Activated CD8-positive, alpha-beta T cell treated with anti-CD3 and anti-CD28 coated beads, Interleukin-2, amount 10 ng/mL, durations not matched to agents 7 days and 5 days (primary cell): ENCODE data around the gene CIITA. TPM values are rescaled to one million over a fixed set of nuclear protein-coding genes. Genes with fewer than 3 reads are reported as not detected.
A peak's percentile ranks its signal among the peaks of the same experiment; 100 is the strongest.

Experiments used
- ATAC-seq: fragments of 150-1000 bp; cut with Tn5 transposase; one replicate; pipeline ENCODE4 v1.10.0; 2021; ENCODE audit warnings: moderate library complexity
- CTCF ChIA-PET: fragments of 350-600 bp; sonication (Branson Sonifier 250); formaldehyde crosslinking; loops from one replicate; lab custom pipeline; 2021; ENCODE audit warnings: antibody characterized with exemption; lab: Charles Lee
- POLR2A ChIA-PET: fragments of 350-600 bp; sonication (Branson Sonifier 250); formaldehyde crosslinking; loops from one replicate; lab custom pipeline; 2021; ENCODE audit warnings: antibody characterized with exemption; lab: Charles Lee
- DNase-seq: peaks from one replicate; pipeline ENCODE4 v3.0.0-alpha.2; 2020
- H3K27ac Mint-ChIP-seq: one replicate; pipeline ENCODE4 v1.8.0; 2021; ENCODE audit warnings: mild to moderate bottlenecking, mixed read lengths
- H3K27me3 Mint-ChIP-seq: one replicate; pipeline ENCODE4 v1.8.0; 2021; ENCODE audit warnings: low read depth, mixed read lengths
- H3K36me3 Mint-ChIP-seq: one replicate; pipeline ENCODE4 v1.8.0; 2021; ENCODE audit warnings: low read depth, mixed read lengths
- H3K4me1 Mint-ChIP-seq: one replicate; pipeline ENCODE4 v1.8.0; 2021; ENCODE audit warnings: low read depth, mixed read lengths
- H3K4me3 Mint-ChIP-seq: one replicate; pipeline ENCODE4 v1.8.0; 2021; ENCODE audit warnings: mild to moderate bottlenecking, mixed read lengths
- H3K9me3 Mint-ChIP-seq: one replicate; pipeline ENCODE4 v1.8.0; 2022; ENCODE audit warnings: mixed read lengths; ENCODE audit not compliant: insufficient read depth
- total RNA-seq, 2 experiments: library from RNA; stranded (reverse); gene quantifications; one replicate each; pipeline ENCODE4 v1.2.3, GENCODE V29; 2021

Gene CIITA
- total RNA-seq, 2 experiments from 2014 or later, result 23.3 to 23.6 TPM

DNA sequence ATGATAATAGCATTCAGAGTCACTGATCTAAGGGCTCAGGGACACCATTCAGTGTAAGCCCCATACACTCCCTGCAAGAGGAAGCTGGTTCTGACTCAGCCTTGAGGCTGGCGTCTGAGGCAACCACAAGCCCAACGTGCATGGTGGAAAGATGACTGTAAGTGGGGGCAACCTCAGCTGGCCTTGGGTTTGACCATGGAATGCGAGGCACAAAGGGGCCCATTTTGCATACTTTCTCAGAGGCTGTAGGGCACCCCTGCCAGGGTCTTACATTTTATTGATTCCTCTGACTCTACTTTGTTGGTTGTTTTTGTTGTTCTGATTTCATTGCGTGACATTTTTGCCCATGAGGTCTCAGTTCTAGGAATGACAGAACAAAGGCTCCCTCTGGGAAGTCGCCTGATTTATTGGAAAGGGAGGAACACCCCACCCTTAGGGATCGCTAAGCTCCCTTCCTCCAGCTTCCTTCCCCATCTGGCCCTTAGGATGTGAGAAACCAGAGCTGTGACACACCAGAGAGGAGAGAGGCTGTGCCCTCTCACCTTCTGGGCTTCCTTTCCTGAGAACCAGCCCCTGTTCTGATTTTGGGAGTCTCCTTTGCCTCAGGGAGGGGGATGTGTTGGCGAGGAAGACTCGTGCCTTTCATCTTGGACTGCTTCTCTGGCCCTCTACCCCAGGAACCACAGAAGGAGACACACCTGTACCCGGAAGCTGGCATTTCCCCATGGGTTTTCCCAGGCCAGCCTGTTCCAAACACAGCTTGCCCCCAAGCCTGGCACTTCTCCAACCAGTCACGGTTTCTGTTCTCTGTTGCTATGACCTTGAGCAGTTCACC is 5.6 kb upstream of the CIITA start:
- ChIA-PET CTCF (interaction anchor here (0.9 to 1.0 kb wide), 2 partner anchors 10 to 357 kb away, joined by 3 read pairs; no protein-coding TSS in a partner anchor), POLR2A (interaction anchor here (0.9 to 2.0 kb wide), 4 partner anchors 10 to 127 kb away, joined by 3 to 11 read pairs (median 4); partner anchors contain the start of gene NUBP1)
- no peaks in the 10 kb centered on the region for H3K36me3 Mint-ChIP-seq
- peak; percentile 83 for DNase-seq
- no peaks in the 10 kb centered on the region for H3K9me3 Mint-ChIP-seq
- H3K4me3 Mint-ChIP-seq, result peak overlapping the region; percentile 51
- peaks cover 83% of the 10 kb centered on the region for H3K4me1 Mint-ChIP-seq
- ATAC-seq, result peak; percentile 90
- H3K27me3 Mint-ChIP-seq, result peaks cover 24% of the 10 kb centered on the region
- peak overlapping the region; percentile 85 for H3K27ac Mint-ChIP-seq

DNA sequence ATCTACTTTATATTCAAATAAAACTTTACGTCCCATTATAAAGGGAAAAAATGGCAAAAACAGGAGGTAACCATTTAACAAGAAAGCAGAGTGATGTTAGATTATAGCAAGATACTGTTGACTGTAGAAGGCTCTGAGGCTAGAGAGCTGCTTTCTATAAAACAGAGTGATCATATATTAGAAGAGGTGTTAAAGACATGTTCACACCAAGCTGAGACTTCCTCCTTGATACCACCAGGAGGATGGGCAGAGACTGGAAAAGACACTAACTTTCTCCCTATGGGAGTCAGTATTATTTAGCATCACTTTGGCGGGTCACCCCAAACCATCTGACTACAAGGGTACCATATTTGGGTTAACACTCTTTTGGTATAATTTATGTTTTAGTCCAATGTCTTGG is 687 bp upstream of the CIITA start:
- POLR2A ChIA-PET, result interaction anchor here (1.0 kb wide), 1 partner anchor 132 kb away, joined by 4 read pairs; the partner anchor contains the start of gene NUBP1
- peaks cover 17% of the 10 kb centered on the region for H3K27me3 Mint-ChIP-seq

DNA sequence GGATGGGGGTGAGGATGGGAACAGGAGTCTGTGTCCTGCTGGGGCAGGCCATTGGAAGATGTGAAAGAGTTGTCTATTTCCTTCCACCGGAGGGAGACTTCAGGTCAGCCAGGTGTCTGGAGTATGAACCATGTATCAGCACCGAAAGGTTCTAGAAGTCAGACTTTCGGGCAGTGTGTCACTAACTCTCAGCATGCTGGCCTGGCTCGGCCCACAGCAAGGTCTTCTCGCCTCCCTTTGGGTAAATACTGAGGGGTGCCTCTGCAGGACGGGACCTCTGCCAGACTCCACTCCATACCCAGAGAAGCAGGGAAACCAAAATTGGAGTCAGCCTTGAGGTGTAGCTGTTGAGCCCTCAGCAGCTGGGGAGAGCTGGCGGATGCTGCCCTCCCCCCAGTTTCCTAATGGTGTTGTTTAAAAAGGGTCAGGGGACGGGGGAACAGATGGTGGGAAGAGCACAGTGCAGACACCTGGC is 507 bp downstream of the CIITA start:
- Mint-ChIP-seq H3K36me3 (peaks cover 9% of the 10 kb centered on the region), H3K4me3 (peak overlapping the region; percentile 96), H3K9me3 (no peaks in the 10 kb centered on the region), H3K27ac (peak overlapping the region; percentile 76), H3K27me3 (peaks cover 15% of the 10 kb centered on the region), H3K4me1 (peaks cover 89% of the 10 kb centered on the region)
- ChIA-PET POLR2A (interaction anchor here (2.4 kb wide), 1 partner anchor 133 kb away, joined by 13 read pairs; the partner anchor contains the start of gene NUBP1), CTCF (interaction anchor here (1.1 to 3.8 kb wide), 6 partner anchors 9 to 140 kb away, joined by 3 to 19 read pairs (median 4); partner anchors contain the start of gene NUBP1)
- ATAC-seq (peak; percentile 16), DNase-seq (peak; percentile 37)

More for the DNA sequence above, 687 bp upstream of the CIITA start:
- ATAC-seq (no peak), DNase-seq (no peak)
- no peaks in the 10 kb centered on the region for H3K9me3 Mint-ChIP-seq
- CTCF ChIA-PET, result interaction anchor here (0.9 to 3.8 kb wide), 4 partner anchors 24 to 139 kb away, joined by 3 to 19 read pairs (median 8); partner anchors contain the start of gene NUBP1
- peak overlapping the region; percentile 76 for H3K27ac Mint-ChIP-seq
- peaks cover 7% of the 10 kb centered on the region for H3K36me3 Mint-ChIP-seq
- peaks cover 91% of the 10 kb centered on the region for H3K4me1 Mint-ChIP-seq
- peak overlapping the region; percentile 96 for H3K4me3 Mint-ChIP-seq

DNA sequence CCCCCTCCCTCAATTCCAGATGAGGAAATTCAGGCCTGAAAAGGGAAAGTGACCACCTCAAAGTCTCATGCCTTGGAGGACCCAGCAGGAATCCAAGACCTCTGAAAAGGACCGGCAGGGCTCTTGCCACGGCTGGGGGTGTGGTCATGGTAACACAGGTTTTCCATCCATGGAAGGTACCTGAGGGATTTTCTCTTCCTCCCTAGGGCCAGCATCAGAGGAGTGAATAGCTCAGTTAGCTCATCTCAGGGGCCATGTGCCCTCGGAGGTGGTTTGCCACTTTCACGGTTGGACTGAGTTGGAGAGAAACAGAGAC is 1.3 kb downstream of the CIITA start:
- Mint-ChIP-seq H3K27me3 (peaks cover 10% of the 10 kb centered on the region), H3K4me3 (peak overlapping the region; percentile 96), H3K4me1 (peaks cover 83% of the 10 kb centered on the region), H3K36me3 (peaks cover 13% of the 10 kb centered on the region), H3K9me3 (no peaks in the 10 kb centered on the region), H3K27ac (peak overlapping the region; percentile 76)
- ATAC-seq, result peak; percentile 6
- DNase-seq, result peak; percentile 38
- ChIA-PET POLR2A (interaction anchor here (1.0 to 2.4 kb wide), 3 partner anchors 8 to 134 kb away, joined by 4 to 13 read pairs (median 6); partner anchors contain the start of gene NUBP1), CTCF (interaction anchor here (0.8 to 3.8 kb wide), 9 partner anchors 10 to 141 kb away, joined by 3 to 19 read pairs (median 3); partner anchors contain the start of gene CLEC16A)

DNA sequence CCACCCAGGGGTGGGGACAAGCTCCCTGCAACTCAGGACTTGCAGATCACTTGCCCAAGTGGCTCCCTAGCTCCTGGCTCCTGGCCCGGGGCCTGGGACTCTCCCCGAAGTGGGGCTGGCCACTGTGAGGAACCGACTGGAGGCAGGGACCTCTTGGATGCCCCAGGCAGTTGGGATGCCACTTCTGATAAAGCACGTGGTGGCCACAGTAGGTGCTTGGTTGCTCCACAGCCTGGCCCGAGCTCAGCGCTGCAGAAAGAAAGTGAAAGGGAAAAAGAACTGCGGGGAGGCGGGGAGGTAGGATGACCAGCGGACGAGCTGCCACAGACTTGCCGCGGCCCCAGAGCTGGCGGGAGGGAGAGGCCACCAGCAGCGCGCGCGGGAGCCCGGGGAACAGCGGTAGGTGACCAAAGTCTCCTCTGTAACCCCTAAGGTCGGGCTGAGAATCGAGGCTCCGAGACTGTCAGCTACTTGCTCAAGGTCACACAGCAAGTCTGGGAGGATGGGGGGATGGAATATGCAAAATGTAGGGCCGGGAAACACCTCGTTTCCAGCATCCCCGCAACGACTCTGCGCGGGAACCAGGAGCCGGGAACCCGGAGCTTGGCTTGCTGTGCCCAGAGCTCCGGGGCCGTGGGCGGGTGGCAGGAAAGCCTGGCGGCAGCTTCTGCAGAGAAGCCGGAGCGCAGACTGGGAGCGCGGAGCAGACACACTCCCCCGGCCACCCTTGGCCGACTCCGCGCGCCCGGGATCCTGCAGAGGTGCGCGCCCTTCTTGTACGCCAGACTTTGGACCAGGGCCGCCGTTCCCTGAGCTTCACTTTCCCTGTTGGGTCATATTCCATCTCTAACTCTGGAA is 1.9 kb downstream of the CIITA start:
- Mint-ChIP-seq H3K27me3 (peaks cover 12% of the 10 kb centered on the region), H3K36me3 (peaks cover 18% of the 10 kb centered on the region), H3K27ac (peak overlapping the region; percentile 76), H3K9me3 (no peaks in the 10 kb centered on the region), H3K4me1 (peaks cover 82% of the 10 kb centered on the region), H3K4me3 (peak overlapping the region; percentile 96)
- ChIA-PET POLR2A (interaction anchor here (0.7 to 2.4 kb wide), 5 partner anchors 9 to 134 kb away, joined by 3 to 13 read pairs (median 4); partner anchors contain the start of gene NUBP1), CTCF (interaction anchor here (0.8 to 3.8 kb wide), 9 partner anchors 10 to 364 kb away, joined by 3 to 19 read pairs (median 3); partner anchors contain the start of gene CLEC16A)
- DNase-seq (peak; percentile 67), ATAC-seq (peak; percentile 56)

DNA sequence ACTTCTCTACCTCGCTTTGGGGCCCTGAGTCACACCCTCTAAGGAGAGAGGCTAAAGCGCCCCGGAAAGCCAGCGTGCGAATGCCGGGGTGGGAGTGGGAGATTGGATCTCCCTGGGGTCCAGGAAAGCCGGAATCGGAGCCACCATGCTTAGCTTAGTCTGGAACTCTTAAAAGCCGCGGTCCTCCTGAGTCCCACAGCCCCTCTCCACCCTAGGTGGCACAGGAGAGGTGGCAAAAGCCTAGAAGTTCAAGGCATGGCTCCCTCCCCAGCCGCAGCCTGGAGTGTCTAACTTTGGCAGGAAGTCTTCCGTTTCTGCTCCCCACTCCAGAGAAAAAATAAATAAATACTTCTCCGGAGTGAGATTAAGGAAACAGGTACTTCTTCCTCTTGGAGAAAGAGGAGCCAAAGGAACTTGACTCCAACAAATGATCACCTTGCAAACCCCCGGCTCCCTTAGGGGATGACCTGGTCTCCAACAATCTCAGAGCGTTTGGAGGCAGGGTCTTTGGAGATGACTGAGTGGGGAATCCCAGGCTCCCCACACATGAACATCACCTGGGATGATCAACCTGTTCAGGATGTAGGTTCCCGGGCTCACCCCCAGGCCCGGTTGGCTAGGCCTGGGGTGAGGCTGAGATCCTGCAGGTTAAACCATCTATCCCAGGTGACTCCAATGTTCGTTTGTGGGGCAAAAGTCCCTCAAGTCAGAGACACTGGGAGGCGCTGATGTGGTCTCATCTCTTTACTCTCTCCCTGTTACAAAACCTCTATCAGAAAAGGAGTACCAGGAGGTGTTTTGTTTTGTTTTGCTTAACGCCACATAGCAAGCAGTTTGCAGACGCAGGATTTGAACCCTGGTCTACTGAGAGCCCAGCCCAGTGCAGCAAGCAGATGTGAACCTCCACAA is 2.9 kb downstream of the CIITA start:
- POLR2A ChIA-PET, result interaction anchor here (1.0 to 2.4 kb wide), 2 partner anchors 115 to 135 kb away, joined by 4 to 13 read pairs; partner anchors contain the start of gene NUBP1
- H3K4me1 Mint-ChIP-seq, result peaks cover 73% of the 10 kb centered on the region
- peaks cover 7% of the 10 kb centered on the region for H3K27me3 Mint-ChIP-seq
- DNase-seq, result no peak
- no peak for ATAC-seq
- no peaks in the 10 kb centered on the region for H3K9me3 Mint-ChIP-seq
- peak overlapping the region; percentile 49 for H3K27ac Mint-ChIP-seq
- peak overlapping the region; percentile 96 for H3K4me3 Mint-ChIP-seq
- H3K36me3 Mint-ChIP-seq, result peaks cover 18% of the 10 kb centered on the region
- CTCF ChIA-PET, result interaction anchor here (1.0 to 3.8 kb wide), 3 partner anchors 39 to 365 kb away, joined by 3 to 19 read pairs (median 11); no protein-coding TSS in a partner anchor

DNA sequence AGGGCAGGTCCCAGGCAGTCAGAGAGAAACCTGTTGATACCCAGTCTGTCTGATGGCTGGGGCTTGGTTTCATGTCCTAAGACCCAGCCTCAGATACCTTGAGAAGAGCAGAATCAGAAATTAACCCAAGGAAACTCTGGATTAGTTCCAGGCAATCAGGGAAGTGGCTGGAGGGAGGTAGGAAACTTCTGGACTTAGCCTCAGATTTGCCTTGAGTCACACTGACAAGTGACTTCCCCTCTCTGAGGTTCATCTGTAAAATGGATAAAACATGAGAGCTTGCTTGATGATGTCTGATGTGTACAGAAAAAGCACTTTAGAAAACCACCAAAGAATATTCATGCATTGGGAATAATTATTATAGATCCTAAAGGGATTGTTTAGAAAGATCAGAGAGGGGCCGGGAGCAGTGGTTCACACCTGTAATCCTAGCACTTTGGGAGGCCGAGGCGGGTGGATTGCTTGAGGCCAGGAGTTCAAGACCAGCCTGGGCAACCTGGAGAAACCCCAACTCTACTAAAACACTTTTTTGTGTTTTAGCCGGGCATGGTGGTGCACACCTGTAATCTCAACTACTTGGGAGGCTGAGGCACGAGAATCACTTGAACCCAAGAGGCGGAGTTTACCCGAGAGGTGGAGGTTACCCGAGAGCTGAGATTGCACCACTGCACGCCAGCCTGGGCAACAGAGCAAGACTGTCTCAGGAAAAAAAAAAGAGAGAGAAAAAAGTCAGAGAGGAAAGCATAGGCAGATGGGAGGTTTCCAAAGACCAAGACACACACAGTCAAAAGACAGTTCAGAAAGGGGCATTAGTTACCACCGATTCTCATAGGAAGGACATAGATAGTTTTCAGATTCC is 3.8 kb downstream of the CIITA start:
- Mint-ChIP-seq H3K4me1 (peaks cover 71% of the 10 kb centered on the region), H3K27me3 (peaks cover 2% of the 10 kb centered on the region)
- POLR2A ChIA-PET, result interaction anchor here (1.0 to 1.4 kb wide), 2 partner anchors 10 to 137 kb away, joined by 3 to 4 read pairs; partner anchors contain the start of gene NUBP1

DNA sequence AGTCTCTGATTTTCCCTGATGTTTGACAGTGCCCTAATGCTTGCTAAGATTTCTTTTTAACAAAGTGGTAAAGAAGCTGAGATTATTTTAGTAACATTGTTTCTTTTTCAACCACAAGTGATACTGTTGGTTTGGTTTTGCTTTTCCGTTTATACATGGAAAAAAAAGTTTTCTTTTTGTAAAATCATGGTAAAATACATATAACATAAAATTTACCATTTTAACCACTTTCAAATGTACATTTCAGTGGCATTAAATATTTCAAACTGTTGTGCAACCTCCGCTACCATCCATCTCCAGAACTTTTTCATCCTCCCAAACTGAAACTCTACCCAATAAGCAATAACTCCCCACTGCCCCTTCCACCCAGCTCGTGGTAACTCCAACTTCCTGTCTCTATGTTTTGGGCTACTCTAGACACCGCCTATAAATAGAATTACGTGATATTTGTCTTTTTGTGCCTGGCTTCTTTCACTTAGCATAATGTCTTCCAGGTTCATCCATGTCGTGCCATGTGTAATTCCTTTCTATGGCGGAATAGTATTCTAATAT is 4.6 kb downstream of the CIITA start:
- POLR2A ChIA-PET, result interaction anchor here (0.6 to 1.4 kb wide), 3 partner anchors 10 to 137 kb away, joined by 3 to 4 read pairs (median 3); partner anchors contain the start of gene NUBP1
- H3K4me3 Mint-ChIP-seq, result peak overlapping the region; percentile 50
- H3K9me3 Mint-ChIP-seq, result no peaks in the 10 kb centered on the region
- H3K4me1 Mint-ChIP-seq, result peaks cover 68% of the 10 kb centered on the region
- H3K27me3 Mint-ChIP-seq, result peaks cover 2% of the 10 kb centered on the region
- peak overlapping the region; percentile 72 for H3K27ac Mint-ChIP-seq
- CTCF ChIA-PET, result interaction anchor here (0.7 to 2.3 kb wide), 2 partner anchors 10 to 38 kb away, joined by 3 to 11 read pairs; no protein-coding TSS in a partner anchor
- no peak for DNase-seq
- H3K36me3 Mint-ChIP-seq, result peaks cover 18% of the 10 kb centered on the region
- no peak for ATAC-seq

More for the DNA sequence above, 3.8 kb downstream of the CIITA start:
- peak overlapping the region; percentile 32 for H3K4me3 Mint-ChIP-seq
- CTCF ChIA-PET, result interaction anchor here (0.7 to 2.3 kb wide), 2 partner anchors 9 to 38 kb away, joined by 3 to 11 read pairs; no protein-coding TSS in a partner anchor
- peak overlapping the region; percentile 28 for H3K27ac Mint-ChIP-seq
- H3K36me3 Mint-ChIP-seq, result peaks cover 18% of the 10 kb centered on the region
- ATAC-seq (no peak), DNase-seq (no peak)
- no peaks in the 10 kb centered on the region for H3K9me3 Mint-ChIP-seq

DNA sequence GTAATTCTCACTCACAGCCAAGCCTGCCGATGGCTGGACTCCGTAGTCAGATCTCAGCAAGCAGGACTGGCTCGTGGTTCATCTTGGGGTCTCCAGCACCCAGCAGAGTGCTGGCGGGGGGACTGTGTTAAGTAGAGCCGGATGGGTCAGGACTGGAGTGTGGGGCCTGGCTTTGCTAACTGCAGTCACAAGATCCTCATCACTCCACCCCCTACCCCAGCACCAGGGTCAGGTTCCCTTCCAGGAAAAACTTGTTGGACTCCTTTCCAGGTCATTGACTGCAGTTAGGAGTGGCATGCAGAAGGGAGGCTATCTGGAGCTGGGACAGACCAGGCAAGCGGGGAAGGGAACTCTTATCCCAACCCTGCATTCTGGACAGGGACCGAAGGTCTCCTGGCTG is 6.0 kb downstream of the CIITA start:
- ChIA-PET POLR2A (no interaction called here), CTCF (no interaction called here)
- DNase-seq, result no peak
- ATAC-seq, result no peak
- H3K9me3 Mint-ChIP-seq, result no peaks in the 10 kb centered on the region
- no peak overlapping the region for H3K4me3 Mint-ChIP-seq
- H3K36me3 Mint-ChIP-seq, result peaks cover 22% of the 10 kb centered on the region
- peaks cover 7% of the 10 kb centered on the region for H3K27me3 Mint-ChIP-seq
- H3K27ac Mint-ChIP-seq, result no peak overlapping the region
- peaks cover 59% of the 10 kb centered on the region for H3K4me1 Mint-ChIP-seq
